Mucosa of descending colon (tissue), 3 donors: ENCODE results near the gene IL26. TPM values are rescaled to one million over a fixed set of nuclear protein-coding genes. Genes with fewer than 3 reads are reported as not detected.

Experiments used
- ATAC-seq: fragments of 200-7000 bp; cut with Tn5 transposase; one replicate; pipeline ENCODE4 v1.9.1; 2020; ENCODE audit warnings: mild to moderate bottlenecking, moderate library complexity
- DNase-seq, 3 donors: peaks; one replicate each; pipeline ENCODE4 v3.0.0-alpha.2; 2020
- H3K36me3 ChIP-seq: fragments of 200-600 bp; one replicate; pipeline ENCODE4 v1.8.0; 2021; ENCODE audit warnings: low read depth, mild to moderate bottlenecking
- H3K4me1 ChIP-seq: fragments of 200-600 bp; one replicate; pipeline ENCODE4 v1.8.0; 2021; ENCODE audit warnings: low read depth, mild to moderate bottlenecking
- H3K4me3 ChIP-seq: fragments of 200-600 bp; one replicate; pipeline ENCODE4 v1.8.0; 2021; ENCODE audit warnings: mild to moderate bottlenecking
- H3K9me3 ChIP-seq: fragments of 200-600 bp; one replicate; pipeline ENCODE4 v1.8.0; 2021; ENCODE audit warnings: mild to moderate bottlenecking
- intact Hi-C, 2 donors: fragments of 100-400 bp; cut with DNase I in 1 of 2; cut with micrococcal nuclease in 1 of 2; formaldehyde crosslinking; loops; one replicate each; pipeline versions ENCODE4 v1.11.0 to v1.11.1; 2022; cut with DNase I, micrococcal nuclease
- long read RNA-seq, 2 donors: library from polyadenylated mRNA; unstranded; transcript quantifications; one replicate each; pipeline ENCODE4 v2.0.0, GENCODE V29; 2019 to 2021
- total RNA-seq, 3 donors: library from RNA; stranded (reverse); fragmentation: NEBNext Ultra II Directional in 2 of 3; extraction: Animal tissue kit (Norgen Biotek cat#: 25700) in 2 of 3; gene quantifications; one replicate each; pipeline versions ENCODE4 v1.2.1 to v1.2.4, GENCODE V29; 2021 to 2023
- TF ChIP-seq, protein P1 (sequence below): fragments of 200-600 bp; IDR thresholded peaks from one replicate; pipeline ENCODE4 v1.8.0; 2022; ENCODE audit warnings: antibody characterized with exemption, mild to moderate bottlenecking
- donor health status: DM: no; HTN: no; CAD: no; lungs with moderate emphysema.
- donor health status: DM: no; HTN: no; CAD: no.
- donor health status: DM: no; HTN: yes; CAD: no.

IL26 gene
- not detected for total RNA-seq
- long read RNA-seq, donor 1 = 0 reads
- long read RNA-seq, donor 2 = 0 reads

DNA sequence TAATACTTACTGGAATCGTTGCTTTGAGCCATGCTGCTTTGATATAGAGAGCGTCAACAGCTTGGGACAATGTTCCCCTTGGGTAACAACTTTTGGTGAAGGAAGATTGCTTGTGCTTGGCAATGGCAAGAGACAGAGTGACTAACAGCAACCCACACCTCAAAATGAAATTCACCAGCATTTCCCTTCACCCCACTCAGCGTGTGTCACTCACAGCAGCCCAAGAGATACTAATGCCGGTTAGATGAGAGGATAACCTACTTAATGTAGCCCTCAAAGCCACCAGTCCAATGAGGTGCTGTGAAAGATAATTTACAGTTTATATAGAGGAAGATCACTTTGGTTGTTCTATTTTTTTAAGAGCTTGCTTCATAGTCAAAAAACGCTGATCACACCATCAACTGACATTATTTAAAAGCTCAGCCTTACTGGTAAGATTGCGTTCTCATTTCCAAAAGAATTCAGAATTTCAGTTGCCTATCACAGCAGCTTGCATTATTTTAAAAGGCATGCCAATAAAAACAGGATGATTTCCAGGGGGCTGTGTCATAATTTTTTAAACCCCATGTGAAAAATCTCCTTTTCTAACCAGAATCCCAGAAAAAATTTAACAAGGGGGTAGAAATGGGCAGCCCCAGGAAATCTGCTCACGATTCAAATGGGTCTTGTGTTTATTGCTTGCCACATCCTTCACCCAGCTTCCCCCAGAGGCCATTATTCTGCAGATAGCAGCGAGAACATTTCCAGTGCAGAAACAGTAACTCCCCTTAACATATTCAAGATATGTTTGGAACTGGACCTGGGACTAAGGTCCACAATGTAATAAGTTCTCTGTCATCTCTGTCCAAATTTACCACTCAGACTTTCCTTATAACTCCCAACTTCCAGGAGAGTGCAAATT is at the start of gene IL26:
IL26 (minus strand) TSS at position 235 of the 901 bp plus-strand sequence; CDS start at position 181, 54 bp downstream.
- DNase-seq (no peak), ATAC-seq (no peak)
- intact Hi-C loops = no loop called here
- TF ChIP-seq, protein P1, sequence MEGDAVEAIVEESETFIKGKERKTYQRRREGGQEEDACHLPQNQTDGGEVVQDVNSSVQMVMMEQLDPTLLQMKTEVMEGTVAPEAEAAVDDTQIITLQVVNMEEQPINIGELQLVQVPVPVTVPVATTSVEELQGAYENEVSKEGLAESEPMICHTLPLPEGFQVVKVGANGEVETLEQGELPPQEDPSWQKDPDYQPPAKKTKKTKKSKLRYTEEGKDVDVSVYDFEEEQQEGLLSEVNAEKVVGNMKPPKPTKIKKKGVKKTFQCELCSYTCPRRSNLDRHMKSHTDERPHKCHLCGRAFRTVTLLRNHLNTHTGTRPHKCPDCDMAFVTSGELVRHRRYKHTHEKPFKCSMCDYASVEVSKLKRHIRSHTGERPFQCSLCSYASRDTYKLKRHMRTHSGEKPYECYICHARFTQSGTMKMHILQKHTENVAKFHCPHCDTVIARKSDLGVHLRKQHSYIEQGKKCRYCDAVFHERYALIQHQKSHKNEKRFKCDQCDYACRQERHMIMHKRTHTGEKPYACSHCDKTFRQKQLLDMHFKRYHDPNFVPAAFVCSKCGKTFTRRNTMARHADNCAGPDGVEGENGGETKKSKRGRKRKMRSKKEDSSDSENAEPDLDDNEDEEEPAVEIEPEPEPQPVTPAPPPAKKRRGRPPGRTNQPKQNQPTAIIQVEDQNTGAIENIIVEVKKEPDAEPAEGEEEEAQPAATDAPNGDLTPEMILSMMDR = no peak
- H3K4me3 ChIP-seq = no peak within 1 kb of the TSS
- no peaks in the 10 kb centered on the region for H3K9me3 ChIP-seq
- no peaks in the 10 kb centered on the region for H3K36me3 ChIP-seq
- H3K4me1 ChIP-seq = no peaks in the 10 kb centered on the region

DNA sequence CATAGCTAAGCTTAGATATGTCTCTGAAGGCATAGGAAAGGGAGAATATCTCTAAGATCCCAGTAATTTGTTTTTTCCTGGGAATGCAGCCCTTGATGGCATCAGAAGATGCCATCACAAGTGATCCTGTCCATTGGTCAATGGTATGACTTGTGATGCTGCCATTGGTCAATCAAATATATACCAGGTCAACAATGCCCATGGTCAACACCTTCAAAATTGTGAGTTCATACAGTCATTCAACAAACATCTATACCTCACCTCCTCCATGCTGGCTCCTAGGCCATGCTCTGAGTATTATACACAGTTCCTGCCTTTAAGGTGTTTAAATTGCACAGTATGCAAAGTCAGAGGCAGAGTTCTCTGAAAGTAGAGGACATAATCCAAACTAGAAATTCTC is 47.1 kb upstream of the IL26 start:
- H3K9me3 ChIP-seq = no peaks in the 10 kb centered on the region
- TF ChIP-seq, protein P1 = no peak
- intact Hi-C loops = no loop called here
- H3K4me1 ChIP-seq = no peaks in the 10 kb centered on the region
- DNase-seq (no peak), ATAC-seq (no peak)
- no peaks in the 10 kb centered on the region for H3K36me3 ChIP-seq
- no peak overlapping the region for H3K4me3 ChIP-seq

GRCh38 chr12:68271346-68271745 is 45.7 kb upstream of the IL26 start:
- TF ChIP-seq, protein P1 = no peak
- no peaks in the 10 kb centered on the region for H3K36me3 ChIP-seq
- intact Hi-C loops = no loop called here

DNA sequence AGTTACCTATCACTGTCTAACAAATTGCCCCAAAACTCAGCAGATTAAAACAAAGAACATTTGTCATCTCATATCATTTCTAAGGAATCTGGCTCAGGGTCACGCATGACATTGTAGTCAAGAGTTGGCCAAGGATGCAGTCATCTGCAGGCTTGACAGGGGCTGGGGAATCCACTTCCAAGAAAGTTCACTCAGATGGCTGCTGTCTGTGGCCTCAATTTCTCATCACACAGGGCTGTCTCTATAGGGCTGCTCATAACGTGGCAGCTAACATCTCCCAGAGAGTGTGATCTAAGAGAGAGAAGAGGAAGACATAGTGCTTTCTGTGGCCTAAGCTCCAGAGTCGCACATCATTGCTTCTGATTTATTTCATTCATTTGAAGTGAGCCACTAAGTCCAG is 44.7 kb upstream of the IL26 start:
- H3K4me3 ChIP-seq = no peak overlapping the region
- no peak for DNase-seq
- ATAC-seq = no peak
- intact Hi-C loops = no loop called here
- TF ChIP-seq, protein P1 = no peak
- no peaks in the 10 kb centered on the region for H3K4me1 ChIP-seq
- H3K9me3 ChIP-seq = no peaks in the 10 kb centered on the region
- H3K36me3 ChIP-seq = no peaks in the 10 kb centered on the region

More at GRCh38 chr12:68271346-68271745, 45.7 kb upstream of the IL26 start:
- ATAC-seq = no peak
- no peaks in the 10 kb centered on the region for H3K4me1 ChIP-seq
- no peak for DNase-seq
- no peaks in the 10 kb centered on the region for H3K9me3 ChIP-seq
- no peak overlapping the region for H3K4me3 ChIP-seq

DNA sequence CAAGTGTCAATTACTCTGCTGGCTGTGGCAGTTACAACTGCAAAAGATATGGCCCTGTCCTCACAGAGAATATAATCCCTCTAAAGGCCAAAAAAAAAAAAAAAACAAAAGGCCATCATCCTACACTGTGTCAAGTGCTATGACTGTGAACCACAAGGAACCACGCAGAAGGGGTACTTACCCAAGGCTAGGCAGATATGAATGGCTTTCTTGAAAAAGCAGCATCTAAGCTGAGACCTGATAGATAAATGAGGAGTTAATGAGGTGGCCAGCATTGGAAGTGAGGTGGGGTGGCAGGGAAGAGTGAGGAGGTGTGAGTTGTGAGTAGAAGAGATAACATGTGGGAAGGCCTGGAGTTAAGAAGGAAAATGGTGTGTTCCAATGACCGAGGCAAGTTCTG is 44.2 kb upstream of the IL26 start:
- TF ChIP-seq, protein P1 = no peak
- ATAC-seq (no peak), DNase-seq (no peak)
- no peaks in the 10 kb centered on the region for H3K4me1 ChIP-seq
- no peaks in the 10 kb centered on the region for H3K36me3 ChIP-seq
- intact Hi-C loops = no loop called here
- H3K9me3 ChIP-seq = no peaks in the 10 kb centered on the region
- no peak overlapping the region for H3K4me3 ChIP-seq
